Mesendoderm (in vitro differentiated cells): ENCODE data around the gene NUAK2.

Source experiments
- DNase-seq: peaks from one replicate; pipeline ENCODE4 v3.0.0; 2013
- H2AK5ac ChIP-seq: 2 replicates; pipeline ENCODE4 v1.6.1; 2013; ENCODE audit warnings: low read length, inconsistent platforms
- H2BK120ac ChIP-seq: 2 replicates; pipeline ENCODE4 v1.6.1; 2013; ENCODE audit warnings: low read depth, mild to moderate bottlenecking, low read length, moderate library complexity, mixed read lengths
- H2BK15ac ChIP-seq: replicated peaks from 2 replicates; pipeline ENCODE4 v1.6.1; 2013; ENCODE audit warnings: low read depth, mild to moderate bottlenecking, moderate library complexity
- H2BK5ac ChIP-seq: 2 replicates; pipeline ENCODE4 v1.6.1; 2013; ENCODE audit warnings: low read length, inconsistent platforms
- H3K18ac ChIP-seq: 2 replicates; pipeline ENCODE4 v1.6.1; 2013; ENCODE audit warnings: mild to moderate bottlenecking, low read length, mixed read lengths
- H3K23ac ChIP-seq: one replicate; pipeline ENCODE4 v1.6.1; 2013; ENCODE audit warnings: low read length
- H3K27ac ChIP-seq: 2 replicates; pipeline ENCODE4 v1.5.1; 2013; ENCODE audit warnings: low read depth, mild to moderate bottlenecking, inconsistent platforms, low read length, moderate library complexity
- H3K27me3 ChIP-seq: 2 replicates; pipeline ENCODE4 v1.6.1; 2013; ENCODE audit warnings: low read length, control low read depth, mild to moderate bottlenecking, inconsistent platforms; ENCODE audit not compliant: insufficient read depth, poor library complexity
- H3K36me3 ChIP-seq: 2 replicates; pipeline ENCODE4 v1.6.1; 2013; ENCODE audit warnings: low read length, inconsistent platforms; ENCODE audit not compliant: control insufficient read depth, insufficient read depth
- H3K4ac ChIP-seq: one replicate; pipeline ENCODE4 v1.6.1; 2013; ENCODE audit warnings: low read depth, mild to moderate bottlenecking, low read length, moderate library complexity
- H3K4me1 ChIP-seq: 2 replicates; pipeline ENCODE4 v1.6.1; 2013; ENCODE audit warnings: low read depth, low read length, inconsistent platforms; ENCODE audit not compliant: control insufficient read depth
- H3K4me2 ChIP-seq: 2 replicates; pipeline ENCODE4 v1.6.1; 2013; ENCODE audit warnings: low read length
- H3K4me3 ChIP-seq: 2 replicates; pipeline ENCODE4 v1.5.1; 2013; ENCODE audit warnings: mild to moderate bottlenecking, low read length
- H3K56ac ChIP-seq: one replicate; pipeline ENCODE4 v1.6.1; 2013; ENCODE audit warnings: low read length
- H3K79me1 ChIP-seq: 2 replicates; pipeline ENCODE4 v1.6.1; 2013; ENCODE audit warnings: low read length, inconsistent platforms
- H3K79me2 ChIP-seq: 2 replicates; pipeline ENCODE4 v1.6.1; 2013; ENCODE audit warnings: mild to moderate bottlenecking, low read length; ENCODE audit not compliant: control insufficient read depth, insufficient read depth
- H3K9ac ChIP-seq: 2 replicates; pipeline ENCODE4 v1.6.1; 2013; ENCODE audit warnings: low read length, inconsistent platforms
- H4K5ac ChIP-seq: one replicate; pipeline ENCODE4 v1.6.1; 2013; ENCODE audit warnings: low read length
- H4K8ac ChIP-seq: one replicate; pipeline ENCODE4 v1.6.1; 2013; ENCODE audit warnings: low read depth, mild to moderate bottlenecking, control low read depth, low read length, moderate library complexity
- WGBS: extraction: QIAGEN DNeasy Blood & Tissue Kit; methylation state at CpG from one replicate; pipeline ENCODE4 v1.1.7; 2013; ENCODE audit warnings: low lambda C conversion rate, missing lambda C conversion rate; ENCODE audit not compliant: insufficient coverage; ENCODE audit errors: extremely low coverage; 5-methylcytosine and 5-hydroxymethylcytosine counted together

Gene NUAK2

DNA sequence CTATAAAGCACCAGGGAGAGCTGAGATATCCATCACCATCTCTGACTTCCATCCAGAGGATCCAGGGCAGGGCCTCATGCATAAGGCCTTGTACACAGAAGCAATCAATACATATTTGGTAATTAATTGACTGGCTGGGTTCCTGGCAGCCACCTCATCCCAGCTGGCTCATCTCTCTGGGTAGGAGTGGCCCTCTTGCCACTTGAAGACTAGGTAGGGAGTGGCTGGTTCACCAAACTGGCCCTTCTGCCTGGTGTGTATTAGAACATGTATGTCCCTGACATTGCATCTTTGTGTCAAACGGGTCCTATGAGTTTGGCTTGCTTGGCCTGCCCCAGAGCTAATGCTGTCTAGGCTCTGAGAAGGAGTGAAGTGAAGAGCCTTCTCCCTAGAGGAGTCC, 11.8 kb downstream of the NUAK2 start:
- Histone ChIP-seq H3K56ac (no peak overlapping the region), H2BK120ac (no peak overlapping the region), H3K9ac (no peak overlapping the region), H2BK15ac (no peak overlapping the region), H3K4me3 (no peak overlapping the region), H2BK5ac (no peak overlapping the region), H3K27me3 (no peaks in the 10 kb centered on the region), H3K4me2 (no peak overlapping the region), H3K36me3 (peaks cover 11% of the 10 kb centered on the region), H3K4me1 (peaks cover 11% of the 10 kb centered on the region), H3K18ac (no peak overlapping the region), H4K8ac (no peak overlapping the region), H2AK5ac (no peak overlapping the region), H3K27ac (no peak overlapping the region), H3K79me1 (peaks cover 6% of the 10 kb centered on the region), H3K79me2 (peaks cover 22% of the 10 kb centered on the region), H3K4ac (no peak overlapping the region), H3K23ac (no peak overlapping the region), H4K5ac (no peak overlapping the region)
- no CpG with 5 or more reads among the region's 1 CpG for WGBS
- DNase-seq: no peak

GRCh38 chr1:205306929-205307566, 14.5 kb downstream of the NUAK2 start:
- Histone ChIP-seq H3K4me2 (no peak overlapping the region), H3K4me3 (no peak overlapping the region), H4K8ac (no peak overlapping the region), H3K36me3 (peaks cover 15% of the 10 kb centered on the region), H3K9ac (no peak overlapping the region), H3K18ac (no peak overlapping the region), H3K56ac (no peak overlapping the region), H2BK120ac (no peak overlapping the region), H3K4ac (no peak overlapping the region), H3K27me3 (no peaks in the 10 kb centered on the region), H4K5ac (no peak overlapping the region), H2BK15ac (no peak overlapping the region), H3K79me2 (peaks cover 2% of the 10 kb centered on the region), H3K4me1 (peaks cover 2% of the 10 kb centered on the region), H2BK5ac (no peak overlapping the region), H3K23ac (no peak overlapping the region), H3K27ac (no peak overlapping the region), H3K79me1 (peaks cover 4% of the 10 kb centered on the region), H2AK5ac (no peak overlapping the region)
- WGBS: no CpG with 5 or more reads among the region's 7 CpGs
- no peak for DNase-seq

- Histone ChIP-seq H3K23ac (no peak overlapping the region), H2BK5ac (no peak overlapping the region), H3K18ac (no peak overlapping the region), H4K5ac (no peak overlapping the region), H3K27me3 (no peaks in the 10 kb centered on the region), H3K9ac (no peak overlapping the region), H4K8ac (no peak overlapping the region), H3K56ac (no peak overlapping the region), H3K27ac (no peak overlapping the region), H3K4me2 (no peak overlapping the region), H3K4ac (no peak overlapping the region), H2AK5ac (no peak overlapping the region), H3K36me3 (peaks cover 15% of the 10 kb centered on the region), H2BK120ac (no peak overlapping the region), H3K4me3 (no peak overlapping the region), H3K79me1 (no peaks in the 10 kb centered on the region), H3K4me1 (peaks cover 11% of the 10 kb centered on the region), H3K79me2 (no peaks in the 10 kb centered on the region), H2BK15ac (no peak overlapping the region)
- no peak for DNase-seq
- WGBS: no CpG with 5 or more reads among the region's 1 CpG
Observed at GRCh38 chr1:205304695-205305070, 16.9 kb downstream of the NUAK2 start.

DNA sequence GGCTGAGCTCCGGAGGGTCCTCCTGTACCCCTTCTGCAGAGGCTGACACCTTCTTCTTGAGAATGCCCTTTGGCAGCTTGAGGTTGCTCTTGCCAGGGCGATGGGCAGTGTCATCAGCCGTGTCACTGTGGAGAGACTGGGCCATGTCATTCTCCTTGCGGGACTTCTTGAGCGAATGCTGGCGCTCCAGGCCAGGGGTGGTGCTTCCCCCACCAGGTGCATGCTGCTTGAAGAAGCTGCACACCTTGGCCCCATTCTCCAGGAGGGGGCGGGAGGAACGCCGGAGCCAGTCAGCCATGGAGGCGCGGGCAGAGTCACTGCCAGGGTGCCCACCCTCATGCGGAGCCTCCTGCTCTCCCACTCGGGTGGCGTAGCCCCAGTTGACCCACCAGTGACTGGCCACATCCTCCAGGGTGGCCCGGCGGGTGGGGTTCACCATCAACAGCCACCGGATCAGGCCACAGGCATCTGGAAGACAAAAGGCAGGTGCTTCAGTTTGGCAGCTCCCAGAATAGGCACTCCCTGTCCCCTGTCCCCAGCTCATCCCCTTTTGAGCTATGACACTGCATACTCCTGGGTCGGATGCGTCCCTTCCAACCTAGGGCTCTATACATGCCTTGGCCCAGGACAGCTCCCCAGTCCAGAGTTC, 17.4 kb downstream of the NUAK2 start:
- H3K56ac ChIP-seq: no peak overlapping the region
- no peak overlapping the region for H3K9ac ChIP-seq
- H2BK5ac ChIP-seq: no peak overlapping the region
- H3K23ac ChIP-seq: no peak overlapping the region
- H3K18ac ChIP-seq: no peak overlapping the region
- H4K5ac ChIP-seq: no peak overlapping the region
- H3K79me1 ChIP-seq: no peaks in the 10 kb centered on the region
- peaks cover 11% of the 10 kb centered on the region for H3K4me1 ChIP-seq
- peaks cover 15% of the 10 kb centered on the region for H3K36me3 ChIP-seq
- WGBS: no CpG with 5 or more reads among the region's 19 CpGs
- no peak overlapping the region for H2BK120ac ChIP-seq
- DNase-seq: no peak
- H2BK15ac ChIP-seq: no peak overlapping the region
- H3K4me3 ChIP-seq: no peak overlapping the region
- H3K79me2 ChIP-seq: no peaks in the 10 kb centered on the region
- no peak overlapping the region for H4K8ac ChIP-seq
- peak overlapping the region; percentile 62 for H3K27ac ChIP-seq
- no peak overlapping the region for H3K4ac ChIP-seq
- H3K4me2 ChIP-seq: no peak overlapping the region
- no peak overlapping the region for H2AK5ac ChIP-seq
- H3K27me3 ChIP-seq: no peaks in the 10 kb centered on the region

- WGBS: no CpG with 5 or more reads among the region's 20 CpGs
Observed at GRCh38 chr1:205303247-205303888, 18.2 kb downstream of the NUAK2 start.

More at GRCh38 chr1:205303247-205303888, 18.2 kb downstream of the NUAK2 start:
- Histone ChIP-seq H3K4me1 (peaks cover 16% of the 10 kb centered on the region), H3K4me3 (no peak overlapping the region), H3K56ac (no peak overlapping the region), H3K36me3 (peaks cover 15% of the 10 kb centered on the region), H3K23ac (no peak overlapping the region), H3K9ac (no peak overlapping the region), H3K18ac (no peak overlapping the region), H4K8ac (no peak overlapping the region), H4K5ac (no peak overlapping the region), H2BK15ac (no peak overlapping the region), H2BK5ac (no peak overlapping the region), H3K27me3 (no peaks in the 10 kb centered on the region), H3K4me2 (no peak overlapping the region), H3K79me1 (no peaks in the 10 kb centered on the region), H2AK5ac (no peak overlapping the region), H3K4ac (no peak overlapping the region), H3K27ac (peak overlapping the region; percentile 62), H2BK120ac (no peak overlapping the region), H3K79me2 (no peaks in the 10 kb centered on the region)
- no peak for DNase-seq
